Measurements from ENCODE around the gene FGF21. TPM values are rescaled to one million over a fixed set of nuclear protein-coding genes. Genes with fewer than 3 reads are reported as not detected.

The FGF21 gene
- total and polyA plus RNA-seq, 2 donors (not counting 1 experiment from before 2014, with no cell fraction given) = not detected

- H3K4me2 ChIP-seq (ENCODE audit: extremely low read depth, insufficient read depth, low read length) = no peak overlapping the region
- H2AFZ ChIP-seq (ENCODE audit: low read length) = no peak overlapping the region
- no peaks in the 10 kb centered on the region for H3K27me3 ChIP-seq (ENCODE audit: control insufficient read depth, insufficient read depth, low read length)
- no peaks in the 10 kb centered on the region for H3K4me1 ChIP-seq (ENCODE audit: control insufficient read depth, extremely low read depth, insufficient read depth, low read length)
- H4K20me1 ChIP-seq (ENCODE audit: control insufficient read depth, extremely low read depth, insufficient read depth, low read length) = no peaks in the 10 kb centered on the region
- no peak overlapping the region for H3K9ac ChIP-seq (ENCODE audit: insufficient read depth, low read length)
- H3K9me3 ChIP-seq (ENCODE audit: control insufficient read depth, insufficient read depth, low read depth, low read length) = no peaks in the 10 kb centered on the region
- H3K4me3 ChIP-seq (replicated peaks in 1 of 4; ENCODE audit: control extremely low read depth in 1 of 4, insufficient read depth in 1 of 4, low read depth in 3 of 4, low read length in 4 of 4) = no peak overlapping the region
- no peak overlapping the region for H3K27ac ChIP-seq (ENCODE audit: insufficient read depth, low read length)
- peaks cover 2% of the 10 kb centered on the region for H3K36me3 ChIP-seq (ENCODE audit: control insufficient read depth, insufficient read depth, low read length)
- no peaks in the 10 kb centered on the region for H3K79me2 ChIP-seq (ENCODE audit: control insufficient read depth, insufficient read depth, low read length)
- no peak for TF ChIP-seq EZH2 (IDR thresholded peaks at IDR 0.05; ENCODE audit: low read length, missing control alignments)
- TF ChIP-seq, protein P1, sequence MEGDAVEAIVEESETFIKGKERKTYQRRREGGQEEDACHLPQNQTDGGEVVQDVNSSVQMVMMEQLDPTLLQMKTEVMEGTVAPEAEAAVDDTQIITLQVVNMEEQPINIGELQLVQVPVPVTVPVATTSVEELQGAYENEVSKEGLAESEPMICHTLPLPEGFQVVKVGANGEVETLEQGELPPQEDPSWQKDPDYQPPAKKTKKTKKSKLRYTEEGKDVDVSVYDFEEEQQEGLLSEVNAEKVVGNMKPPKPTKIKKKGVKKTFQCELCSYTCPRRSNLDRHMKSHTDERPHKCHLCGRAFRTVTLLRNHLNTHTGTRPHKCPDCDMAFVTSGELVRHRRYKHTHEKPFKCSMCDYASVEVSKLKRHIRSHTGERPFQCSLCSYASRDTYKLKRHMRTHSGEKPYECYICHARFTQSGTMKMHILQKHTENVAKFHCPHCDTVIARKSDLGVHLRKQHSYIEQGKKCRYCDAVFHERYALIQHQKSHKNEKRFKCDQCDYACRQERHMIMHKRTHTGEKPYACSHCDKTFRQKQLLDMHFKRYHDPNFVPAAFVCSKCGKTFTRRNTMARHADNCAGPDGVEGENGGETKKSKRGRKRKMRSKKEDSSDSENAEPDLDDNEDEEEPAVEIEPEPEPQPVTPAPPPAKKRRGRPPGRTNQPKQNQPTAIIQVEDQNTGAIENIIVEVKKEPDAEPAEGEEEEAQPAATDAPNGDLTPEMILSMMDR (conservative IDR thresholded peaks at IDR 0.05 in 1 of 2, IDR thresholded peaks at IDR 0.05 in 1 of 2; ENCODE audit: low read depth in 1 of 2, low read length in 2 of 2) = no peak
- DNase-seq (ENCODE audit: low read depth in 2 of 2) = no peak
Measured at GRCh38 chr19:48806518-48806817, 51.1 kb downstream of the FGF21 start.

GRCh38 chr19:48806818-48807589 lies 51.7 kb downstream of the FGF21 start:
- Histone ChIP-seq H3K4me1 (ENCODE audit: control insufficient read depth, extremely low read depth, insufficient read depth, low read length) (no peaks in the 10 kb centered on the region), H4K20me1 (ENCODE audit: control insufficient read depth, extremely low read depth, insufficient read depth, low read length) (no peaks in the 10 kb centered on the region), H3K27ac (ENCODE audit: insufficient read depth, low read length) (no peak overlapping the region), H3K9me3 (ENCODE audit: control insufficient read depth, insufficient read depth, low read depth, low read length) (no peaks in the 10 kb centered on the region), H3K9ac (ENCODE audit: insufficient read depth, low read length) (no peak overlapping the region), H3K4me3 (replicated peaks in 1 of 4; ENCODE audit: control extremely low read depth in 1 of 4, insufficient read depth in 1 of 4, low read depth in 3 of 4, low read length in 4 of 4) (no peak overlapping the region), H3K4me2 (ENCODE audit: extremely low read depth, insufficient read depth, low read length) (no peak overlapping the region), H3K79me2 (ENCODE audit: control insufficient read depth, insufficient read depth, low read length) (no peaks in the 10 kb centered on the region), H3K36me3 (ENCODE audit: control insufficient read depth, insufficient read depth, low read length) (peaks cover 2% of the 10 kb centered on the region), H2AFZ (ENCODE audit: low read length) (no peak overlapping the region), H3K27me3 (ENCODE audit: control insufficient read depth, insufficient read depth, low read length) (no peaks in the 10 kb centered on the region)
- peak; percentile 40 to 49 for DNase-seq (ENCODE audit: low read depth in 2 of 2)
- TF ChIP-seq, protein P1 (conservative IDR thresholded peaks at IDR 0.05 in 1 of 2, IDR thresholded peaks at IDR 0.05 in 1 of 2; ENCODE audit: low read depth in 1 of 2, low read length in 2 of 2) = no peak
- no peak for TF ChIP-seq EZH2 (IDR thresholded peaks at IDR 0.05; ENCODE audit: low read length, missing control alignments)

- no peak overlapping the region for H2AFZ ChIP-seq (ENCODE audit: low read length)
- no peaks in the 10 kb centered on the region for H3K4me1 ChIP-seq (ENCODE audit: control insufficient read depth, extremely low read depth, insufficient read depth, low read length)
- H3K9ac ChIP-seq (ENCODE audit: insufficient read depth, low read length) = no peak overlapping the region
- H3K27me3 ChIP-seq (ENCODE audit: control insufficient read depth, insufficient read depth, low read length) = no peaks in the 10 kb centered on the region
- no peak for TF ChIP-seq EZH2 (IDR thresholded peaks at IDR 0.05; ENCODE audit: low read length, missing control alignments)
- TF ChIP-seq, protein P1 (conservative IDR thresholded peaks at IDR 0.05 in 1 of 2, IDR thresholded peaks at IDR 0.05 in 1 of 2; ENCODE audit: low read depth in 1 of 2, low read length in 2 of 2) = peak in 1 of 2 donors; percentile 18
- H3K36me3 ChIP-seq (ENCODE audit: control insufficient read depth, insufficient read depth, low read length) = peaks cover 2% of the 10 kb centered on the region
- no peak overlapping the region for H3K27ac ChIP-seq (ENCODE audit: insufficient read depth, low read length)
- H3K4me3 ChIP-seq (replicated peaks in 1 of 4; ENCODE audit: control extremely low read depth in 1 of 4, insufficient read depth in 1 of 4, low read depth in 3 of 4, low read length in 4 of 4) = no peak overlapping the region
- H3K4me2 ChIP-seq (ENCODE audit: extremely low read depth, insufficient read depth, low read length) = no peak overlapping the region
- no peak for DNase-seq (ENCODE audit: low read depth in 2 of 2)
- H3K9me3 ChIP-seq (ENCODE audit: control insufficient read depth, insufficient read depth, low read depth, low read length) = no peaks in the 10 kb centered on the region
- H4K20me1 ChIP-seq (ENCODE audit: control insufficient read depth, extremely low read depth, insufficient read depth, low read length) = no peaks in the 10 kb centered on the region
- no peaks in the 10 kb centered on the region for H3K79me2 ChIP-seq (ENCODE audit: control insufficient read depth, insufficient read depth, low read length)
Measured at GRCh38 chr19:48807590-48808308, 52.4 kb downstream of the FGF21 start.
